NCI-H187 (cell line): ENCODE data around the gene CSRNP3.
"Not testable (repeated sequence)": the region's sequence is repeated elsewhere in the genome, so short reads cannot be mapped to it uniquely, and the experiment has no call there.

Source experiments
- DNase-seq, 2 experiments: peaks; one replicate each; lab custom pipeline; 2025; lab: John Stamatoyannopoulos, UW

CSRNP3 gene

DNA sequence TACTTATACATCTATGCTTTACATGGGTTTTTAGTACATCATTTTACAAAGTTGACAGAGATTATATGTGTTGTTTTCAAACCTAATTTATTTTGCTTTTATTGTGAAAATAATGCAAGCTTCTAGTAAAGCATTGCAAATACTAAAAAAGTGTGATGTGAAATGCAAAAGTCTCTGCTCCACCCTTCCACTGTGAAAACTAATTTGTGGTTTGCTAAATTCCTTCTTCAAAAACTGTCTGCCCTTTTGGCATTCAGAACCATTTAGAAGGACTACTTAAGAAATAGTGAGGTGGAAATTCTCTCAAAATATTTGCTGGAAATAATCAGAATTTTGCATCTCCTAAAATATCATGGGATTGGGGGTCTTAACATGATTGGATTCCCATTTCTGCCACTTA is 78.4 kb downstream of the CSRNP3 start:
- no peak for DNase-seq

DNA sequence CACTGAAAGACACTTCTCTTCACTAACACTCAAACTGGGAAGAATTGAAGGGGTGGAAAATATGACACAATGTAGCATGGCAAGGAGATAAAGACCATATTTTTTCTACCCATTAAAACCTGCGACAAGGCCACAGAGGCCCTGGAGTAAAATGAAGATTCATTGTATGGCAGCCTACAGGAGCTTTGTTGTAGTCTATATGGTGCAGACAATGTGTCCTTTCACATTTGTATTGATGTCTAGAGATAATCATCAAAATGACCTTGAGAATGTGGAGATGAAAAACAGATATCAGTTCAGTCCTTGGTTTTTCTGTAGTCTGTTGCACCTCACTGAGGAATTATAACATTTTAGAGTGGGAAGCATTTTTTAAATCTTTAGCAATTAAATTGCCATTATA is 80.1 kb downstream of the CSRNP3 start:
- no peak for DNase-seq

DNA sequence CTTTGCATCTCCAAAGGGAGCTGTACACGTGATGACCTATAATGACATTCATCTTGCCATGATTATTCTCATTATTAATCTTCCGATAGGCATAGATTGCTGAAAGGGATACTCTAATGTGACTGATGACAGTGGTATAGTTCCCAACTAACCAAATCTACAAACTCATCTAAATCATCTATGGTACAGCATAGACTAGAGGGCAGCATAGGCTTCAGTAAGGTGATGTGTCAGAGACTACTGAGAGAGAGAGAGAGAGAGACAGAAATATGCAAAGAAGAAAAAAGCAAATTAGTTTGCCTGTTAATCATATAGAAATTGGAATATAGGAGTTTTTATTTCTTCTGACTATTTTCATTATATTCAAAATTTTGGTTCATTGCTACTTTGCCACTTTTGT is 89.3 kb downstream of the CSRNP3 start:
- DNase-seq = no peak

DNA sequence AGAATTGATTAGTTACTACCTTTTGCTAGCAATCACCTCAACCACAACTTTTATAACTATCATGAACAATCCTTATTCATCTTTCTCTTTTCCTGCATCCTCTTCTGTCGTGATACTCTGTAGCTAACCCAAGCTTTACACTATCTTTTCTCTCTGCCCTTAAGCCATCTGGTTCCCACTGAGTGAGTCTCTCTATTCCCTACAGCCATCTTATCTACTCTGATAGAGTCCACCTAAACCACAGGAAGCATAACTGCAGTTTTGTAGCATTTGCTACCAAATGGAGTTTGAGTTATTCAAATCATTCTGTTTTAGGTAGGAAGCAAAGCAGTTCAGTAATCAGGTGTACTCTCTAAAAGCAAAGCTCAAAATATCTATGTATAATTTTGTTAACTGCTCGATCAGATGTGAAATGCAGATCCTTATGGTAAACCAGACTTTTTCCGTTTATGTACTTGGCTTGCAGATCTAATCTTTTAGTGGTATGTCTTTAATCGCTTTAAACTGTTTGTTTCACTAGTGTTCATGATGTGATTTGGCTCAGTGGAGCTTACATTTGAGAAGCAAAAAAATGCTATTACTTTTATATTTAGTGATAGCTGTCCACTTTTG is 91.0 kb downstream of the CSRNP3 start:
- DNase-seq = no peak

DNA sequence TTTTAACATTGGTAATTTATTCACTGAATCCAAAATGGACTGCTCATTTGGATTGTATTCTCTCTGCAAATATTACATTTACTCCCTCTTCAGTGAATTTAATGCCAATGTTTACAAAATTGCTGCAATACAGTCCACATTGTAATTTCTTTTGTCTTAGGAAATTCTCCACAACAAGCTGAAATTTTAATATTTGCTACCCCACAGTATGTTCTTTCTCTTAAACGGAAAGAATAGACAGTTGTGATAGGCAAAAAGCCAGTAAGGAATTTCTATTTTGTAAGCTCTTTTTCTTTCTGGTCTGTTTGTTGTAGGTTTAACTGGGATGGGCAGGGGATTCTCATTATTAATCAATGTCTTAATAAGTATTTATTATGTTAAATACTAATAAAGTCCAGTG is 92.0 kb downstream of the CSRNP3 start:
- no peak for DNase-seq

DNA sequence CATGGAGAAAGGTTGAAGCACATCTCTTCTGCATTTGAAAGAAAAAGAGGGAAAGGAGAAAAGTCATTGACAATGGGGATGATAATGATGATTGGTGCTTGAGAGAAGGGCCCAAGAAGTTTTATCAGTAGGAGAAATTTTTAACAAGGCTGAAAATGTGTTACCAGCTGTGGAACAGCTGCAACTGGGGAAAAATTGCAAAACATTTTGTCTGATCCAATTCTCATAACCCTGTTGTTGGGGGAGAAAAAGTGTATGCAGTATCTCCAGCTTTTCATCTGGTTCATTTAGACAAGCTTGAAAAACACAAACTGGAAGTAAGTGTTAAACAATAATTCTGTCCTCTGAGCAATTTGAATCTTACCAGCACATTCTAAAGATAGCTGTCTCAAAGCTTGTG is 92.7 kb downstream of the CSRNP3 start:
- no peak for DNase-seq

DNA sequence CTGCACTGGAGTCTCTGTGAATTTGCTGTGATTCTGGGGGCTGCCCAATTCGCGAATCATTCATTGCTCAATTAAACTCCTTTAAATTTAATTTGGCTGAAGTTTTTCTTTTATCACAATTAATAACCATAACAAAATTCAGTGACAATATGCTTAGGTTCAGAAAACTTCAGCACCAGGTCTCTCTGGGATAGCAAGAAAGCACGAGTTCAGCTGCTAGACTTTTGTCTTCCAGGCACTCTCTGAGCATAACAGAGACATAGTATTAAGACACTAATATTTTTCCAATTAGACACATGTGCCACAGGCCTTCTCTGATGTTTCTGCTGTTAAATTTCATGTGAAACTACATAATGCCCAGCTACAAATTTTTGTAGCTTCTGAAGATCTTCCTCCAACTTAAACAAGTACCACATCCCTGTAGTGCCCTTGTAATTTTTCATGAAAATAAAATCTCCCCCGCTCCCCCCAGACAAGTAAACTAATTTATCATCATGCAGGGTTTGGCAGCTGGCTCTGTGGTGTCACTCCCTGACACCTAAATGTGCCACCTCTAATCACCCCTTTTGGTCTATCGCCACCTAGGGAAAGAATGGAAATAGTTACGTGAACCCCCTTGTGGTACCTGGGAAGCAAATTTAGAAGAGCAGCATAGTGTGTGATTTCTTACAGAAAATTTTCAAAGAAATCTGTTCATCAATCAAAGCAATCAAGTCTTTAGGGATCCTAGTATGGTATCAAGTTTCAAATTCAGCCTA is 94.1 kb downstream of the CSRNP3 start:
- no peak for DNase-seq

DNA sequence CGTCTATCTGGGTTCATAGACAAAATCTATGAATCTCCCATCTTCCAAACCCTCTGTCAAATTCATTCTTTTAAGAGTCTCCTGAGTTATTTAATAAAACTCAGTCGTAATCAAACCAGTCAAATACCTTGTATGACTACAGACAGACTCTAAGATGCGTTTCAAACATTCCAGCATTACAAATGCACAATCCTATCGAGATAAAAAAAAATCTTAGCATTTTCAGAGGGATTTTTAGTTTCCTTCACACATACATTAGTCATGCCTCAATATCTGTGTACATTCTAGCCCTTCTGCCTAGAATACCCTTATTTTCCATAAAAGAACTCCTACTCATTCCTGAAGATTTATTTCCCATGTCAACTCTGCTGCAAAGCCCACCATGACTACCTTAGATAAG is 96.5 kb downstream of the CSRNP3 start:
- no peak for DNase-seq

DNA sequence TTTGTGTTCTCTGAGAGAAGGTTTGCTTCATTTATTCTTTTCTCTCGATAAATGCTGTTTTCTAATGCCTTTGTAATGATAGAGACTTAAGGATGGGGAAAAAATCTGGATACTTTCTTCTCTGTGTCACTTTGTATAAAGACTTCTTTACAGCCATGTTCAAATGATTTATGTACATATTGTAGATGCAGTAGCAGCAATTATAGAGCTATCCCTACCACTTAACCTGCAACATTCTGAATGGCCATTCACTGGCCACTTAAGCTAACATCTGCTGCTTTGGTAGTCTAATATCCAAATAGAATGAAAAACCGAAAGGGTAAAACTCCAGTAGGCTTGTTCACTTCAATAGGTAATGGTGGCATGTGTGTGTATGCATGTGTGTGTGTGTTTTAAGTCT is 97.8 kb downstream of the CSRNP3 start:
- peak; percentile 64 to 83 for DNase-seq

DNA sequence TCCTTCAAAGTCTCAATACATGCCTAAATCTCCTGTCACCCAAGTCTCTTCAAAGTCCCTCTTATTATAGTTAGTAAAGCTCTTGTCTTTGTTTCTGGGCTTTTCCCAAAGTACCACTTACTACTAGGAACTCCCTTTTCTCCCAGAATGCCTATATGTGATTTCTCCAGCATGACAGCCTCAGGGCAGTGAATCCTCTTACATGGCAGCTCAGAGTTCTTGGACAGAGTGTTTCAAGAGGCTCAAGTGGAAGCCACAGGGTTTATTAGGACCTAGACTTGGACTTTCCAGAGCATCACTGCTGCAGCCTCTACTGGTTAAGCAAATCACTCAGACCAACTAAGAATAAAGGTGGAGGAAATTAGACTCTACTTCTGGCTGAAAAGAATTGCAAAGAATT is 98.9 kb downstream of the CSRNP3 start:
- DNase-seq = peak; percentile 76 to 83

DNA sequence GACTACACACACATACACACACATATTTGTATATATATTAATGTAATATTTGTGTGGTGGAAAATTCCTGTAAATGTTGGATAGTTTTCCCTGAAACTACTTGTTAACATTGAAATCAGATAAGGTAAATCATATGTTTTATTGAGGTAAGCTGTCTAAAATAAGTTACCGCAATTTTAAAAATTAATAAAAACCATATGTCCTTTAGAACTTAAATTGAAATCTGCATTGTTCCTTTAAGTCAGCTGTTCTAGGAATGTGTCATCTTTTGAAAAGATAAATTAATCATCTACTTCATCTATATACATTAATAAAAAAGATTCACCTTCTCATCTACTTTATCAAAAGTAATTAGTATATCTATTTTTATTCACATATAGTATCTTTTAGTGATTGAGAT is 102.0 kb downstream of the CSRNP3 start:
- no peak for DNase-seq

DNA sequence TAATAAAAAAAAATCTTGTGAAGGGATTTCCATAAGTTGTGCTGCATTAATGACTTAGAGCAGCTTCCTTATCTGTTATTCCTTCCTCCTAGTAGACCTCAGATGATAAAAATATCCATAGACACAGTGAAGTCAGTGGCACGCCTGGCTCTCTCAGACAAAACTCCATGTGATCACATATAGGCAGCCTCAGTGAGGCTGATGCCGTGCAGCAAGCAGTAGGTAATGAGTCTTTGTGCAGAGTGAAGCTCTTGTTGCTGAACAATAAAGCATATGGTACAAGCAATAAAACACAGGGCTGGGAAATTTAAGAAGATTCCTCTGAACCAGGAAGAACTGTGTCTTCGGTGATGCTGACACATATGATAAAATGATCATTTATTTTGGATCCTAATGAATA is 102.7 kb downstream of the CSRNP3 start:
- DNase-seq = peak; percentile 60 to 66

DNA sequence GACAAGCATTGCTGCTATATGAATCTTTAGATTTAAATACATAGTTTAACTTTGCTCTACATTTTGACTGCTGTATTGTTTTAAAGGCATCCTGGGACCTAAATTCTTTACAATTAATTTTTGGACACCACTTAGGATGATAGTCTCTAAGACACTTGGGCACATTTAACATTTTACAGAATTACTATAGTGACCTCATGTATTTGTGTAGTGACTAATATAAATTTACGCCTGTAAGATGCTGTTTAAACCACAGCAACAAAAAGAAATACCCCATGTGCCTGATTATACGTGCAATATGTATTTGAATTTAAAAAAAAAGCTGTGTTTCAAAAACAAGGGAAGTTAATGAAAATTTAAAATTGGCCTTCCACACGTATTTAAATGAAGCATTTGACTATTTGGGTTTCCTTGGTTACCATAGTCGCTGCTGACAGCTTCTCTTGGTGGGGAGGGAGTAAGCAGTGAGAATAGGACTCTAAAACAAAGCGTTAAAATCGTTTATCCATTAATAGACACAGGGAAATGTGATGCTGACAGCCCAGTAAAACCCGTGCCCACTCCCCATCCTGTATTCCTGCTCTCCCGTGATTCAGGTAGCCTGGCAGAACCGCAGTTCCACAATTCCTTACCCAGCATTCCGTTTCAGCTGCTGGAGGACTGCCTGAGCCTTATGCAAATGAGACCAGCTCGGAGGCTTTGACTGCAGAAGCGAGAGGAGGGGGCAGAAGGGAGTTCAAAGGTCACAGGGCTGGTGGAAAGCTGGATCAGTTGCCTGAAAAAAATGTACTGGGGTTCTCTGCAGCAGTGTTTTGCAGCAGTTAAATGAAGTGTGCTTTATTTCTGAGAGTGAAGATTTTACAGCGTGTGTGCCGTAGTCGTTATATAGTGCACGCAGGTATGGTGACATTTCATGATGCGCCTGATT is 104.3 kb downstream of the CSRNP3 start:
- peak; percentile 84 to 87 for DNase-seq

DNA sequence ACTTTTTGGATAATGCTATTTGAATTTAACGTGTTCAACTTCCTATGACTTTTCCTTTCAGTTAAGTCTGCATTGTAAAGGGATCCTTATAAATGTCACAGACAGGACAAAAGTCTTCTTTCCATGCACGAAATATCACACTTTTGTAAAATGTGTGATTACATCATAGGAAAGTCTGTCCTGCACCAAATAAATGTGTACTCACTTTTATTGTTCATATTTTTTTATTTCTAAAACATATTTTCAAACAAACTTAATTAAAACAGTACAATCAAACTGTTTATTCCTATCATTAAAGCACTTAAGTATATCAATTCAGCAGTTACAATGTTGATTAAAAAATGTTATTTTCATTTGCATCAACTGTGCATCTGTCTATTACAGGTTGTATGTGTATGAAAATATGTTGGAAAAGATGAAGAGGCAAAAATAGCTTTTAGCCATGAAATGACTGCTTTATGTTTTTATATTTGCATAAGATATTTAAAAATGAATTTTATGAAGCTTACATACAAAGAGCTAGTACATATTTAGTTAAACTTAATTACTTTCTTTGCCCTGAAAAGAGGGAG is 105.6 kb downstream of the CSRNP3 start:
- DNase-seq = no peak

DNA sequence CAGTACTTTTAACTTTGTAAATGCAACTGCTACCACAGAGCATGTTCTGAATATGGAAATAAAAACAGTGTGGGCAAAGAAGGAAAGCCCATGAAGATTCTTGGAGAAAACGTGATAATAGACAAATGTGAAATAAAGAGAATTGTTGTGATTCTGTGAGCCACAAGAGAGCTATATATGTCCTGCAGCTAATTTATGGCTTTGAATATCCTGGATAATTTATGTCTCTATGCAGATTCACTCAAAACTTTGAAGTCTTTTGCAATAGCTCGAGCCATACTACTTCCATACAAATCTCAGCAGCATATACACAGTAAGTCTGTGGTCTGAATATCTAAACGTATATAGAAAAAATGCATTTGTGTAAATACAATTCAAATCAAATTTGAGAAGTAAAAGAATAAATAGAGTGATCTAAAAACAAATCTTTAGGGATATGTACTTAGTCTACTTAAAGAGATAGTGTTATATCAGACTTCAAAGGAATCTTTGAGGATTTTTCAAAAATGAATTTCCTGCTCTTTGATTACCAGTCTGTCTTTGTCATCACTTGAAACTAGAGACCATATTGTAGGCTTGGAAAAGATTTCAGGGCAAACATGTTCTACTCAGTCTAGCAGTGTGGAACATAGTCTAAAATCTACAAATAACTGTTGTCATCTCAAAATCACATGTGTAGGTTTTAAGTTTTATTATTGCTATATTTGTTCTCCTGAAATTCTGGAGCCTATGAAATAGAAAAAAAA is 107.1 kb downstream of the CSRNP3 start:
- no peak for DNase-seq

DNA sequence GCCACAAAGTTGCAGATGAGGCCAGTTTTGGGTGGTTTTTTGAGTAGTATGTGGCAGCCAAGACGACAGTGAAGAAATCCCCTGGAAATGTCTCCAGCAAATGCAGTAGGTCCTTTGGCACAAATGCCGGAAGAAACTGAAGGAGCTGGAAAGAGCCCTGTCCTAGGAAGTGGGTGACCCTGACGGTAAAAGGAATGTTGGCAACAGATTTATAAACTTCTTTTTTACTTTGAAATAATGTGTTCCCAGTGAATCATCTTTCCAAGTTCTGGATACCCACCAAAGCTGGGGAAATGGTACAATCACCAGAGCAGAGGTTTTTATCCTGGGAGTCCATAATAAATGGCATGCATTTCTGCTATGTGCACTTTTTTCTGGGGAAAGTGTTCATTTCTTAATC is 112.9 kb downstream of the CSRNP3 start:
- DNase-seq = no peak

DNA sequence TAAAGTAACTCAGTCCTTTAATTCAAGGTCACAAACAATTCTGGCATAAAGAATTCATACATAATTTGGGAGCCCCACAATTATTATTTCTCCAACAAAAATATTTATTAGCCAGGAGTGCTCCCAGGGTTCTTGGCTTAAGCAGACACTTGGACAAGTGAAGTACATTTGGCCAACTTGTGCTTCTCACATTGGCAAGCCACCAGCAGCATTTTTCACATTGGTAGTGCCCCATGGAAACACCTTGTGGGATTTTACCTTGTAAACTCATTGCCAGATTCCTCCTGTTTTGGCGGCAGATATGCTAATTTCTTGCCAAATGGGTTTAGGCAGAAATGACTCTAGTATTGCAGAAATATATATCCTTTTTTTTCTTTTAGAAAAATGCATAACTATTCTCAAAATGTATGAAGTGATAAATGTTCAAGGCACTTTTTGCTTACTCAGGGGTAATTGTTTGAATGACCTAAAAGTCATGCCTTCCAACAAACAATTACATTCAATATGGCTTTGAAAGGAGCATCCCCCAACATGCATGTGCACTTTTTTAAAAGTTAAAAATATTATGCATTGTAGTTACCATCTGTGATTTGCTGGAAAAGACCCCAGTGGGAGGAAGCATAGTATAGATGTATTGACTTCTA is 113.5 kb downstream of the CSRNP3 start:
- no peak for DNase-seq

DNA sequence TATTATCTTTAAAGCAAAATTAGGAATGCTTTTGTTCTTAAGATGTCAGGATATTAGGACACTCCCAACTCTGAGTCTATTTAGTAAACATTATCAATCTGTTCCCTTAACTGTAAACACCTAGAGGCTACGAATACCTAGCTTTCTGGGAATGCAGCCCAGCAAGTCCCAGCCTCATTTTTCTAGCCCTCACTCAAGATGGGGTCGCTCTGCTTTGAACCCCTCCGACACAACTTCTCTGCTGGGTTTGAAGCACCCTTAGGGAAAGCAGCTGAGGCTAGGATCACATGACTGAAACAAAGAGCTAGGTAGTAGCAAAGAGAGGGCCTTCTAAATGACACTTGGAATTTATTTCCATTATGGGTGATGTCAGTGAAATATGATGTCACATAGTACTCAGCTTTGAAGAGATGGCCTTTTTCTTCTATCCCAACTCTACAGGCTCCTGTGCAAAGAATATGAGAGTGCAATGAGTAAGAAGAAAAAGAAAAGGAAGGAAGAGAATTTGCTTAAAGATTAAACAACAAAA is 114.7 kb downstream of the CSRNP3 start:
- peak in 1 of 2 experiments; percentile 19 for DNase-seq

DNA sequence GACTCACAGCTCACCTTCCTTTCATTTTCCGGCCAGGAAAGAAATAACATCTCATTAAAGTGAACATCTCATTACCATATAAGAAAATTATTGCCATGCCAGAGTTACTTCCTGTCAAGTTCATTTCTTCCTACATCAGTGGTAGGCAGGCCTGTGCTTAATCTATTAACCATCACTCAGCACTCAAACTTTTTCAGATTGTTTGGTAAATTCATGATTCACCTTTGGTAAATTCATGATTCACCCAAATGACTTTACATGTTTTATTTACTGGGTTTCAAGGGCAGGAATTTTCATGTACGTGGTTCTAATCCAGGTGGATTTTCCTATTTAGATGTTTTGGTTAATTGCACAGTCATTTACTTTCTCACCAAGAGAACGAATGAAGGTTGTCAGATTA is 116.5 kb downstream of the CSRNP3 start:
- DNase-seq = no peak

DNA sequence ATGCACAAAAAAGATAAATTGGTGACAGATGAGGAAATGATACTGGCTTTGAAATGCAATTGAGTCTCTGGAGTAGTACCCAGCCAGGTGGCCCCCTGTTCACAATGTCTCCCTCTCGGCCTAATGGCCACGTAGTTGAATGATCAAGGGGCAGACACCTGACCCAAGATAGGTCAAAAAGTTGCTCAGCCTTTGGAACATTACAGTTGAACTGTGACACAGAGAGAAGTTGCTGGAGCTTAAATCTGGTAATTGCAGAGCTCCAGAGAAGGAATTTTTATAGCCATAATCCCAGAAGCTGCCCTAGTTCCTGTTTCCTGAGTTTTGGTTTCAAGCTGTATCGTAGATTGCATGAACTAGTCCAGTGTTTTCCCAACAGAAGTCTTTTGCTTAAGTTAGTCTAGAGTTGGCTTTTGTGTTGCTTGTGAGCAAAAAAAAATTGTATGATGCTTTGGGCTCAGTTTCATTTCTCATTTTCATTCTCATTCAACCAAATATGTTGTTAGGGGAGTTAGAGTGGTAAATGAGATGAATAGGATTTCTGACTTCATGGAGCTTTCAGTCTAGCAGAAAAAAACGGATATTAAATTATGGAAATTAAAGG is 117.9 kb downstream of the CSRNP3 start:
- DNase-seq = no peak

DNA sequence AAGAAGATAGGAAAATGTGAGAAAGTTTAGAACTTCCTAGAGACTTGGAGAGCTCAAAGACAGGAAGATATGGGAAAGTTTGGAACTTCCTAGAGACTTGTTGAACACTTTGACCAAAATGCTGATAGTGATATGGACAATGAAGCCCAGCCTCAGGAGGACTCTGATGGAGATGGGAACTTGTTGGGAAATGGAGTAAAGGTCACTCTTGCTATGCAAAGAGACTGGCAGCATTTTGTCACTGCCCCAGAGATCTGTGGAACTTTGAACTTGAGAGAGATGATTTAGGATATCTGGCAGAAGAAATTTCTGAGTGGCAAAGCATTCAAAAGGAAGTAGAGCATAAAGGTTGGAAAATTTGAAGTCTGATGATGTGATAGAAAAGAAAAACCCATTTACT is 121.5 kb downstream of the CSRNP3 start:
- DNase-seq = not testable (repeated sequence)
